ENCODE results near the gene GNPTG. TPM values are rescaled to one million over a fixed set of nuclear protein-coding genes. Genes with fewer than 3 reads are reported as not detected.

GNPTG gene
- total RNA-seq, 4 donors from 2014 or later = 53.8 to 130 (median 79.1) TPM

DNA sequence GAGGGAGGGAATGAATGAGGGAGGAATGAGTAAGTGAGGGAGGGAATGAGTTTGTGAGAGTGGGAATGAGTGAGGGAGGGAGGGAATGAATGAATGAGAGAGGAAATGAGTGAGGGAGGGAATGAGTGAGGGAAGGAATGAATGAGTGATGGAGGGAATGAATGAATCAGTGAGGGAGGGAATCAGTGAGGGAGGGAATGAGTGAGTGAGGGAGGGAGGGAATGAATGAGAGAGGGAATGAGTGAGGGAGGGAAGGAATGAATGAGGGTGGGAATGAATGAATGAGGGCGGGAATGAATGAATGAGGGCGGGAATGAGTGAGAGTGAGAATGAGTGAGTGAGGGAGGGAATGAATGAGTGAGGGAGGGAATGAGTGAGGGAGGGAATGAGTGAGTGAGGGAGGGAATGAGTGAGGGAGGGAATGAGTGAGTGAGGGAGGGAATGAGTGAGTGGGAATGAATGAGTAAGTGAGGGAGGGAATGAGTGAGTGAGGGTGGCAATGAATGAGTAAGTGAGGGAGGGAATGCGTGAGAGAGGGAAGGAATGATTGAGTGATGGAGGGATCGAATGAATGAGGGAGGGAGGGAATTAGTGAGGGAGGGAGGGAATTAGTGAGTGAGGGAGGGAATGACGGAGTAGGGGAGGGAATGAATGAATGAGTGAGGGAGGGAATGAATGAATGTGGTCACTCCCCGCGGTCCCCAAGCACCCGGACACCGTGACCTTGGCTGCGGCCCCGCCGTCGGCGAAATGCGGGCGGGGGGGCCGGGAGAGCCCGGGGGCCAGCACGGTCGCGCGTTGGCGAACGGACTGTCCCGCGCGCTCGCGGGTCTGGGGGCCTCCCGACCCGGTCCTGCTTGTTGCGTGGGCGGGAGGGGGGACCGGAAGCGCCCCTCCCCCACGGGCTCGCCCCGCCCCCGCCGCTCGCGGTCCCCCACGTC lies 43.4 kb upstream of the GNPTG start:
- Histone ChIP-seq H3K36me3 (no peaks in the 10 kb centered on the region), H3K27ac (peak overlapping the region; percentile 96 to 99 (median 98)), H3K4me3 (peak overlapping the region; percentile 77 to 93 (median 86)), H3K4me1 (peaks cover 21 to 40% (median 35%) of the 10 kb centered on the region in 4 donors), H3K9me3 (no peaks in the 10 kb centered on the region), H3K27me3 (no peaks in the 10 kb centered on the region)
- TF ChIP-seq POLR2A (IDR thresholded peaks at IDR 0.05) = no peak
- no peak for TF ChIP-seq POLR2AphosphoS5 (IDR thresholded peaks at IDR 0.05)
- TF ChIP-seq EP300 (IDR thresholded peaks at IDR 0.05; ENCODE audit: low read depth) = no peak
- no peak for TF ChIP-seq CTCF (IDR thresholded peaks at IDR 0.05)
- in situ Hi-C loops (cut with MboI; ENCODE audit: low pct_ligation_motif_present in 1 of 4, low pct_unique_long_range_greater_than_20kb in 1 of 4, low sequenced_read_pairs in 3 of 4) (no loop called here), intact Hi-C loops (cut with DNase I; ENCODE audit: low total_unique reads) (no loop called here)
- DNase-seq = peak; percentile 37
- WGBS, 2 donors (ENCODE audit: low coverage in 1 of 2) = 7 to 24% methylated on average over 4 to 21 of the region's 43 CpGs

GRCh38 chr16:1308977-1309885 lies 42.5 kb upstream of the GNPTG start, which contains the start of gene UBE2I:
Gene UBE2I, plus strand, starts transcription at chr16:1309636. Its CDS starts 4,395 bp downstream, at chr16:1314031.
- TF ChIP-seq POLR2AphosphoS5 (IDR thresholded peaks at IDR 0.05) = peak; percentile 68 to 76 (median 69)
- no peak for TF ChIP-seq EP300 (IDR thresholded peaks at IDR 0.05; ENCODE audit: low read depth)
- no peak for TF ChIP-seq POLR2A (IDR thresholded peaks at IDR 0.05)
- TF ChIP-seq CTCF (IDR thresholded peaks at IDR 0.05) = no peak
- H3K9me3 ChIP-seq = no peaks in the 10 kb centered on the region
- peak within 1 kb of the TSS; percentile 80 to 93 (median 90) for H3K4me3 ChIP-seq
- 1% methylated on average over 36 of the region's 117 CpGs; no CpG with 5 or more reads in 1 of the 2 donors for WGBS, 2 donors (ENCODE audit: low coverage in 1 of 2)
- H3K4me1 ChIP-seq = peaks cover 21 to 32% (median 30%) of the 10 kb centered on the region in 4 donors
- in situ Hi-C loops (cut with MboI; ENCODE audit: low pct_ligation_motif_present in 1 of 4, low pct_unique_long_range_greater_than_20kb in 1 of 4, low sequenced_read_pairs in 3 of 4) (no loop called here), intact Hi-C loops (cut with DNase I; ENCODE audit: low total_unique reads) (no loop called here)
- peak; percentile 97 for DNase-seq
- peaks cover 0 to under 1% (median 0%) of the 10 kb centered on the region in 4 donors for H3K36me3 ChIP-seq
- H3K27me3 ChIP-seq = no peaks in the 10 kb centered on the region
- H3K27ac ChIP-seq = peak within 1 kb of the TSS; percentile 96 to 99 (median 98)

GRCh38 chr16:1309888-1310831 lies 41.6 kb upstream of the GNPTG start:
- WGBS, 2 donors (ENCODE audit: low coverage in 1 of 2) = 1% methylated on average over 50 of the region's 77 CpGs; no CpG with 5 or more reads in 1 of the 2 donors
- no peaks in the 10 kb centered on the region for H3K27me3 ChIP-seq
- peak overlapping the region; percentile 96 to 99 (median 98) for H3K27ac ChIP-seq
- intact Hi-C loops (cut with DNase I; ENCODE audit: low total_unique reads) (no loop called here), in situ Hi-C loops (cut with MboI; ENCODE audit: low pct_ligation_motif_present in 1 of 4, low pct_unique_long_range_greater_than_20kb in 1 of 4, low sequenced_read_pairs in 3 of 4) (no loop called here)
- peak; percentile 65 for DNase-seq
- H3K36me3 ChIP-seq = peaks cover 0 to 8% (median 2%) of the 10 kb centered on the region in 4 donors
- peaks cover 21 to 32% (median 30%) of the 10 kb centered on the region in 4 donors for H3K4me1 ChIP-seq
- peak overlapping the region; percentile 80 to 93 (median 90) for H3K4me3 ChIP-seq
- H3K9me3 ChIP-seq = no peaks in the 10 kb centered on the region
- TF ChIP-seq CTCF (IDR thresholded peaks at IDR 0.05) (no peak), POLR2A (IDR thresholded peaks at IDR 0.05) (no peak), POLR2AphosphoS5 (IDR thresholded peaks at IDR 0.05) (no peak), EP300 (IDR thresholded peaks at IDR 0.05; ENCODE audit: low read depth) (no peak)

Data from transverse colon (tissue), 4 donors.